Adipocyte (in vitro differentiated cells): ENCODE measurements around the gene CD99.
"Not testable (repeated sequence)": the region's sequence is repeated elsewhere in the genome, so short reads cannot be mapped to it uniquely, and the experiment has no call there.

Experiments used
- DNase-seq: peaks from one replicate; pipeline ENCODE4 v3.0.0-alpha.2; 2015; ENCODE audit warnings: low read depth
- H3K27me3 ChIP-seq: replicated peaks from 2 replicates; pipeline ENCODE4 v1.7.0; 2013; ENCODE audit warnings: mild to moderate bottlenecking, low read length, moderate library complexity; ENCODE audit not compliant: control insufficient read depth, insufficient read depth
- H3K36me3 ChIP-seq: 2 replicates; pipeline ENCODE4 v1.7.0; 2013; ENCODE audit warnings: low read length, mild to moderate bottlenecking, moderate library complexity; ENCODE audit not compliant: control insufficient read depth, insufficient read depth, severe bottlenecking
- H3K4me1 ChIP-seq: 2 replicates; pipeline ENCODE4 v1.7.0; 2013; ENCODE audit warnings: mild to moderate bottlenecking, low read length, moderate library complexity; ENCODE audit not compliant: control insufficient read depth, insufficient read depth
- H3K4me3 ChIP-seq: 2 replicates; pipeline ENCODE4 v1.7.0; 2013; ENCODE audit warnings: mild to moderate bottlenecking, low read length, moderate library complexity
- H3K9ac ChIP-seq: 2 replicates; pipeline ENCODE4 v1.7.0; 2013; ENCODE audit warnings: mild to moderate bottlenecking, low read length, moderate library complexity
- H3K9me3 ChIP-seq: 2 replicates; pipeline ENCODE4 v1.7.0; 2013; ENCODE audit warnings: mild to moderate bottlenecking, low read length, moderate library complexity; ENCODE audit not compliant: control insufficient read depth

Gene CD99

GRCh38 chrX:2712890-2713840 lies 22.1 kb downstream of the CD99 start:
- peaks cover 20% of the 10 kb centered on the region for H3K4me1 ChIP-seq
- H3K9me3 ChIP-seq: no peaks in the 10 kb centered on the region
- H3K9ac ChIP-seq: no peak overlapping the region
- peaks cover 59% of the 10 kb centered on the region for H3K36me3 ChIP-seq
- no peak overlapping the region for H3K4me3 ChIP-seq
- H3K27me3 ChIP-seq: no peaks in the 10 kb centered on the region
- DNase-seq: no peak

DNA sequence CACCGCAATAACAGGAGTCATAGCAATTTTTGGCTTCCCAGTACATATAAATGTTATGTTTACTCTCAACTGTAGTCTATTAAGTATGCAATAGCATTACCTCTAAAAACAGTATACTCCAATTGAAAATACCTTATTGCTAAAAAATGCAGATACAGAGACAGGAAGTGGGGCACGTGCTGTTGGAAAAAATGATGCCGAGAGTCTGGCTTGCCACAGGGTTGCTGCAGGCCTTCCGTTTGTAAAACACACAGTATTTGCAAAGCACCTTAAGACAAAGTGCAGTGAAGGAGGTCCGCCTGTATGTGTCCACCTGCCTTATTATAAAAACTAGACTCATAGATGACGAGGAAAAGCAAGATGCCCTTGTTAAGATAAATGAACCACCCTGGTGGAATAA lies 23.5 kb downstream of the CD99 start:
- H3K4me3 ChIP-seq: no peak overlapping the region
- no peaks in the 10 kb centered on the region for H3K27me3 ChIP-seq
- H3K36me3 ChIP-seq: peaks cover 66% of the 10 kb centered on the region
- H3K9me3 ChIP-seq: no peaks in the 10 kb centered on the region
- peaks cover 13% of the 10 kb centered on the region for H3K4me1 ChIP-seq
- no peak overlapping the region for H3K9ac ChIP-seq
- DNase-seq: no peak

DNA sequence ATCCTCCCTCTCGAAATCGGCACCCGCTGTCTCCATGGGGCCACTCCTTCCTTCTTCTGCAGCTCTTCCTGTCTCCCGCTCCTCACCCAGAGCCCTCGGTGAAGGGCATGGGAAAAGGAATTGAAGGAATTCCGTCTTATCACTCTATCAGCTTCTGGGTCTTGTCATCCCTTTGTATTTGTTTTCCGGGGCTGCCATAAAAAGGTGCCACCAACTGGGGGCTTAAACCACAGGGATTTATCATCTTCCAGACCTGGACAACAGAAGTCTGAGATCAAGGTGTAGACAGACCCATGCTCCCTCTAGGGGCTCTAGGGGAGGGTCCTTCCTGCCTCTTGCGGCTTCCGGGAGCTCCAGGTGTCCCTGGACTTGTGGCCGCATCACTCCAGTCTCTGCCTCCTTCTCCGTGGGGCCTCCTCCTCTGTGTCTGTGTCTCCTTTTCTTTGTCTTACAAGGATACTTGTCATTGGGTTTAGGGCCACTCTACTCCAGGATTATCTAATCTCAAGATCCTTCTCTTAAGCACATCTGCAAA lies 24.0 kb downstream of the CD99 start:
- Histone ChIP-seq H3K9ac (no peak overlapping the region), H3K36me3 (peaks cover 71% of the 10 kb centered on the region), H3K4me3 (no peak overlapping the region), H3K27me3 (no peaks in the 10 kb centered on the region), H3K9me3 (no peaks in the 10 kb centered on the region), H3K4me1 (peaks cover 7% of the 10 kb centered on the region)
- no peak for DNase-seq

- no peaks in the 10 kb centered on the region for H3K27me3 ChIP-seq
- peaks cover 87% of the 10 kb centered on the region for H3K36me3 ChIP-seq
- H3K4me3 ChIP-seq: no peak overlapping the region
- no peaks in the 10 kb centered on the region for H3K9me3 ChIP-seq
- H3K9ac ChIP-seq: no peak overlapping the region
- DNase-seq: no peak
- H3K4me1 ChIP-seq: no peaks in the 10 kb centered on the region
Measured at GRCh38 chrX:2717312-2717711, 26.2 kb downstream of the CD99 start.

DNA sequence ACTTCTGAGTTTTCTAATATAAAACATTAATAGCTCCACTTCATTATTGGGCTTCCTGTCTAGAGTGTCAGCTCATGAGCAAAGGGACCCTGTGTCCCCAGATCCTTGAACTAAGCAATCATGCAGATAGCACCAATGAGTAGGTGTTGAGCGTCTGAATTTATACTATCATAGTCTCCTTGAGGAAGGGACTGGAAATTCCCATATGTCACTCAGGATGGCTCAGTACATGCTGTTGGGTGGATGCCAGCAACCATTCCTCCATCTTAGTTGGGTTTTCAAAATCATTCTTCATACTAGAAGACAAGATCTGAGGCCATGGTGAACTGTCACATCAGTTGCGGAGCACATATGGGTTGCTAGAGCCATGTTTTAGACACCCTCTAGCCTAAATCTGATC lies 27.7 kb downstream of the CD99 start:
- Histone ChIP-seq H3K4me3 (no peak overlapping the region), H3K36me3 (peaks cover 89% of the 10 kb centered on the region), H3K4me1 (no peaks in the 10 kb centered on the region), H3K9me3 (no peaks in the 10 kb centered on the region), H3K9ac (no peak overlapping the region), H3K27me3 (no peaks in the 10 kb centered on the region)
- DNase-seq: no peak

GRCh38 chrX:2719774-2720447 lies 28.8 kb downstream of the CD99 start:
- Histone ChIP-seq H3K4me1 (no peaks in the 10 kb centered on the region), H3K9me3 (no peaks in the 10 kb centered on the region), H3K9ac (no peak overlapping the region), H3K4me3 (no peak overlapping the region), H3K27me3 (no peaks in the 10 kb centered on the region), H3K36me3 (peaks cover 93% of the 10 kb centered on the region)
- DNase-seq: no peak

DNA sequence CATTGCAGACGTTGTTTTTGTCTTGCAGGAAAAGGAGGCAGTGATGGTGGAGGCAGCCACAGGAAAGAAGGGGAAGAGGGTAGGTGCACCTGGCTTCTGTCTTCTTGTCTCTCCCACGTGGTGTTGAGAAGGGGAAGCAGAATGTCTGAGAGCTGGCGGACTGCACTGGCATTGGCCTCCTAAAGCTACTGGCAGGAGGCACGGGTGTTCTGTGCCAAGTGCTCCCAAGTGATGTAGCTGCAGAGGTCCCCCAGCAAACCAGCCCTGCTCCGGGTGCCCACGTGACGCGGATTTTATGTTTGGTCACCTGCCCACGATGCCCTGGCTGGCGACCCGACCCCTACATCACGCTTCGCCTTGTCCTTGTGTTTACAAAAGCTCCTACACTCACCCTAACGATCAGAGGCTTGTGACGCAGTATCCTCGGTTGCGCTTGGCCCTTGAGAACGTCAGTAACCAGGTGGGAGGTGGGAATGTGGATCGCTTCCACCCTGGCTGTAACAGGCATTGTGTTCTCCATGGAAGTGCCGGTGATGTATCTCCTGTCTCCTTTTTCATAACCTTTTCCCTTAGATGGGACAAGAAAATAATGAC lies 32.3 kb downstream of the CD99 start:
- Histone ChIP-seq H3K36me3 (peaks cover 95% of the 10 kb centered on the region), H3K27me3 (no peaks in the 10 kb centered on the region), H3K4me1 (no peaks in the 10 kb centered on the region), H3K4me3 (no peak overlapping the region), H3K9me3 (no peaks in the 10 kb centered on the region), H3K9ac (no peak overlapping the region)
- DNase-seq: no peak

DNA sequence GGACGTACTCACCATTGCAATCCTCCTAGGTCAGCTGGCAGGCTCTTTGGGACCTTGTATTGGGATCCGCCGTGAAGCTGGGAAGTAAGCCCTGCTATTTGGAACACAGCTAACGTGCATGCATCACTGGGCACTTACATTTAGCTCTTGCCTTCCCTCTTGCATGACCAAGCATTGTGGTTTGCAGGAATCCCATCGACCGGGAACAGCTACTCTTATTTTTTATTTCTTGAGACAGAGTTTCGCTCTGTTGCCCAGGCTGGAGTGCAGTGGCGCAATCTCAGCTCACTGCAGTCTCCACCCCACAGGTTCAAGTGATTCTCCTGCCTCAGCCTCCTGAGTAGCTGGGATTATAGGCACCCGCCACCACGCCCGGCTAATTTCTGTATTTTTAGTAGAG lies 36.2 kb downstream of the CD99 start:
- peaks cover 96% of the 10 kb centered on the region for H3K36me3 ChIP-seq

DNA sequence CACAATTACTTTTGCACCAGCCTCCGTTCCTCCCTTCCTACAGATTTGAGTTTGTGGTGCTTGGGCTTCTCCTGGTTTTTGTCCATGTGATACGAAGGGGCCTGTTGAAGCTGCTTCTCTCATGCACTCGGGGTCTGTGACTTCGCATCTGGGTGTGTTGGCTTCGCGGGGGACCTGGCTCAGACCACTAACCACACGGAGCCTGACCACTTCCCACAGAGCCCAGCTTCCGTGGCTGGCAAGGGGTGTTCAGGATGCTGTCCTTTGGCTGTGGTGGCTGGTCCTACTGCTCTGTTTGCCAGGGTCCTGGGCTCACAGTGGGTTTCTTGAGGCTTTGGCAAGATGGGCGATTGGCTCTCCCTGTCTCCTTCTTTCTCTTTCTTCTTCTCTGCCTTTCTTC lies 41.0 kb downstream of the CD99 start:
- Histone ChIP-seq H3K4me1 (no peaks in the 10 kb centered on the region), H3K9me3 (no peaks in the 10 kb centered on the region), H3K4me3 (no peak overlapping the region), H3K27me3 (no peaks in the 10 kb centered on the region), H3K9ac (no peak overlapping the region), H3K36me3 (peaks cover 76% of the 10 kb centered on the region)
- DNase-seq: no peak

More for the DNA sequence above, 36.2 kb downstream of the CD99 start:
- H3K9ac ChIP-seq, DNase-seq, H3K4me1 ChIP-seq, H3K9me3 ChIP-seq, H3K27me3 ChIP-seq, H3K4me3 ChIP-seq: not testable (repeated sequence)

DNA sequence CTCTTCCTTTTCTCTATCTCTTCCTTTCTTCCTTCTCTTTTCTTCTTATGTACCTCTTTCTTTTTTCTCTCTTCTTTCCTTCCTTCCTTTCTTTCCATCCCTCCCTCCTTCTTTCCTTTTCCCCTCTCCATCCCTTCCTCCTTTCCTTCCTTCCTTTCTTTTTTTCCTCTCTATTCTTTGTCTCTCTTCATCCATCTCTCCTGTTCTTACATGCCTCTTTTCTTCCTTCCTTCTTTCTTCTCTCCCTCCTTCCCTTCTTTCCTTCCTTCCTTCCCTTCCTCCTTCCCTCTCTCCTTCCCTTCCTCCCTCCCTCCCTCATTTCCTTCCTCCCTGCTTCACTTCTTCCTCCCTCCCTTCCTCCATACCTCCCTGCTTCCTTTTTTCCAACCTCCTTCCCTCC lies 41.6 kb downstream of the CD99 start:
- Histone ChIP-seq H3K9me3 (no peaks in the 10 kb centered on the region), H3K27me3 (no peaks in the 10 kb centered on the region), H3K36me3 (peaks cover 72% of the 10 kb centered on the region), H3K4me3 (no peak overlapping the region), H3K4me1 (no peaks in the 10 kb centered on the region), H3K9ac (no peak overlapping the region)
- DNase-seq: no peak

DNA sequence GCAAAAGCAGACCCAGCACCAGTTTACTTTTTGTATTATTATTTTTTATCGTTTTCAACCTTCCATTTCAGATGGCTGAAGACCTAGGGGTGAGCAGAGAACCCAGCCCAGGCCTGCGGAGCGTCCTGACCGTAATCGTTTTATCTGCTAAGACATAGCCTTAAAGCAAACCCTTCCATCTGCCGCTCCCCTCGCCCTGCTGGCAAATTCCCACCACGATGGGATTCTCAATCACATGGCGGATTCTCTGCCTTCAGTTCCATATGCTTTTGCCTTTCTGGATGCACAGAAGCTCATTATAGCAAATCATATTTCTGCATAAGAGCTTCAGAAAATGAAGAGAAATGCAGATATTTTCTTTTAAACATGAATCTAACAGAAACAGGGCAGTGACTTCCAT lies 42.2 kb downstream of the CD99 start:
- no peaks in the 10 kb centered on the region for H3K4me1 ChIP-seq
- no peak for DNase-seq
- H3K9ac ChIP-seq: no peak overlapping the region
- no peaks in the 10 kb centered on the region for H3K27me3 ChIP-seq
- peaks cover 73% of the 10 kb centered on the region for H3K36me3 ChIP-seq
- no peaks in the 10 kb centered on the region for H3K9me3 ChIP-seq
- no peak overlapping the region for H3K4me3 ChIP-seq
